ENCODE measurements around the gene ATXN7L2.

Gene ATXN7L2

GRCh38 chr1:109501644-109502363 lies 18.1 kb downstream of the ATXN7L2 start:
- TF ChIP-seq CTCF (IDR thresholded peaks at IDR 0.05; ENCODE audit: borderline replicate concordance, insufficient read depth, low read depth, low read length) = no peak
- H3K4me3 ChIP-seq (ENCODE audit: low read depth, low read length) = no peak overlapping the region

- H3K4me3 ChIP-seq (ENCODE audit: low read depth, low read length) = no peak overlapping the region
- no peak for TF ChIP-seq CTCF (IDR thresholded peaks at IDR 0.05; ENCODE audit: borderline replicate concordance, insufficient read depth, low read depth, low read length)
These were observed 18.7 kb downstream of the ATXN7L2 start for GRCh38 chr1:109502364-109502851.

GRCh38 chr1:109503935-109504334 lies 20.2 kb downstream of the ATXN7L2 start:
- H3K4me3 ChIP-seq (ENCODE audit: low read depth, low read length) = no peak overlapping the region
- no peak for TF ChIP-seq CTCF (IDR thresholded peaks at IDR 0.05; ENCODE audit: borderline replicate concordance, insufficient read depth, low read depth, low read length)

GRCh38 chr1:109504974-109505373 lies 21.3 kb downstream of the ATXN7L2 start:
- no peak for TF ChIP-seq CTCF (IDR thresholded peaks at IDR 0.05; ENCODE audit: borderline replicate concordance, insufficient read depth, low read depth, low read length)
- no peak overlapping the region for H3K4me3 ChIP-seq (ENCODE audit: low read depth, low read length)

GRCh38 chr1:109508001-109508872 lies 24.5 kb downstream of the ATXN7L2 start:
- no peak overlapping the region for H3K4me3 ChIP-seq (ENCODE audit: low read depth, low read length)
- TF ChIP-seq CTCF (IDR thresholded peaks at IDR 0.05; ENCODE audit: borderline replicate concordance, insufficient read depth, low read depth, low read length) = no peak

GRCh38 chr1:109508873-109509175 lies 25.1 kb downstream of the ATXN7L2 start:
- no peak overlapping the region for H3K4me3 ChIP-seq (ENCODE audit: low read depth, low read length)
- TF ChIP-seq CTCF (IDR thresholded peaks at IDR 0.05; ENCODE audit: borderline replicate concordance, insufficient read depth, low read depth, low read length) = no peak
